ENCODE results near the gene PDE4B. TPM values are rescaled to one million over a fixed set of nuclear protein-coding genes. Genes with fewer than 3 reads are reported as not detected.

Gene PDE4B
- total RNA-seq, 1 donor from 2014 or later: 18.6 TPM

DNA sequence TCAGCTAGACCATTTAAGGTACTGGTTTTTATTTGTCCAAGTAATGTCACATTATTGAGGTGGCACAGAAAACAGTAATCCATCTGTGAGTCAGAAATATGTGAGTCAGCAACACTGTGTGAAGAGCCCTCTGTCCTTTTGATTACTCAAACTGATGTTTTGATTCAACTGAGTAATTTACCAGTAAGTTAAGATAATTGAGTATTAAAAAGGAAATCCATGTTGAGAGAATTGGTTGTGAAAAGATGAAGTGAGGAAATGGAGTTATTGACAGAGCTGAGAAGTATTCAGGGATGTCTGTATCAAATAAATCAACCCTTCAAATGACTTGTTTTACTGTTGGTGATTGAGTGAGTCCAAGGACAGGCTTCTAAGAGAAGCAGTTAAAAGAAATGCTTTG lies 438.5 kb downstream of the PDE4B start:
- no peak for DNase-seq (ENCODE audit: low spot score)

DNA sequence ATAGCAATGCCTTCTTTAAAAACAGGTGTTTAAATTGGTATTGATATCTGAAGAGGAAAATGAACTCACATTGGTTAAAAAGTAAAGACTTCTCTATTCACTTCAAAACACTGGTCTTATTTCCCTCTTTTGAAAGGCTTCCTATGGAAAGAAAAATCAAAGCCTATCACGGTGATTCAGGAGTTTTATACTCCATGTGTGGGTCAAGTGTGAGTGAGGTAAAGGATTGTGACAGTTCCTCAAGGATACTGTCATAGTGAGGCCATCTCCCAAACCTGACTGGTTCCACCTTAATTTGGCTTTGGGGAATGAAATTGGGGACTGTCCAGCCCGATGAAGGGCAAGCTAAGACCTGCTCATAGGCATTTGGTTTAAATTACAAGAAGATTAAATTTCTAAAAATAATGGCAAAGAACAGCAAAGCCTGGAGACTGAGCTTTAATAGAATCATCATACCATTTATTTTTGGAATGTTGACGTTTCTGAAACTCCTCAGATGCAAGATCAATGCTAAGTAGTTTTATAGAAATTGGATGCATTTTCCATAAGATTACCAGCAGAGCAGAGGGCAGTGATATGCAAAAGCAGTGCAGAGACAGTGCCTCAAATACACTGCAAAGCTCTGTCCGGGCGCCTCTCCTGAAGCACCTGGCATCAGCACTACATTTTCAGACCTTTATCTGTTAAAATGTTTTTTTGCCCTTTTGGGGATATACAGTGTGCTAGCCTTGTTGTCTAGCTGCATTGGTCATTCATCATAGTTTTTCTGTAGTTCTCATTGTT lies 439.2 kb downstream of the PDE4B start:
- no peak for DNase-seq (ENCODE audit: low spot score)

DNA sequence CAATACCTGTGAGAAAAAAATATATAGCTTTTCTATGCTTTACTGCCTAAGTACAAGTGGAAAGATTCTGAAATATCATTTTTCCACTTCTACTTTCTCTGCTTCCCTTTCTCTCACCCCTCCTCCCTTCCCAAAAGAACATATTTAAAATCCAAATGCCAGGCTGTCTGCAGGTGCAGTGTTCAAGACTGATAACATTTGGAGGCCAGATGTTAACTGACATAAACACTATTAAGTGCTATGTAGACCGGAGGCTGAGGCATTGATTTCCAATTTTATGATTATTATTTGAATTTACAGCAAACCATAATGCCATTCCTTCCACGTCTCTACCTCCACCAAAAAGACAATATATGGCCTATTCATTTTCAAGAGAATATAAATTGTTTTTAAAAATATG lies 444.3 kb downstream of the PDE4B start:
- DNase-seq (ENCODE audit: low spot score): no peak

DNA sequence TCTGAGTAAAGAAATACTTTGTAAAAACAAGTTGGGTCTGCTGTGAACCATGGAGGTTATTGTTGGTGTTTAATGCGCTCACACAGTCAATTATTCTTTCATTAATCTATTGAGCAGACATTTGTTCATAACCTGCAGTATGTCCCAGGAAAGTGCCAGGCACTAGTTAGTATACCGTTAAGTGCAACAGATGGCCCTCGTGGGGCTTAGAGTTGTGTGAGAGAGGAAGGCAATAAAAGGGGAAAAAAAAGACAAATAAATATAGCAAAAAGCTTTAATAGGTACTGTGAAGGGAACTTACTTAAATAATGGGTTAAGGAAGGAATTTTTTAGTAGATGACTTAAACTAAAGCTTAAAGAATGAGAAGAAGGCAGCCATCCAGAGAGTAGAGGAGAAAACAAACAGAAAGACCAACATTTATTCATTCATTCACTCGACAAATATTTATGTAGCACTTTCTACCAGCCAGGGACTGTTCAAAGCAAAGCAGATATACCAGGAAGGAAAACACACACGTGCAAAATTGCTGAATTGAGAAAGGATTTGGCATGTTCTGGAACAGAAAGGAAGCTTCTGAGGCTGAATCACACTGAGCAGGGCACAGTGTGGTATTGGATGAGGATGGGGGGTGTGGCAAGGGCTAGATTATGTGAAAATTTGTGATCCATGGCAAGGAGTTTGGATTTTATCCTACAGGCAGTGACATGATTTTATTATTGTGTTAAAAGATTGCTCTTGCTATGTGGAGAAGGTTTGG lies 445.2 kb downstream of the PDE4B start:
- DNase-seq (ENCODE audit: low spot score): no peak

DNA sequence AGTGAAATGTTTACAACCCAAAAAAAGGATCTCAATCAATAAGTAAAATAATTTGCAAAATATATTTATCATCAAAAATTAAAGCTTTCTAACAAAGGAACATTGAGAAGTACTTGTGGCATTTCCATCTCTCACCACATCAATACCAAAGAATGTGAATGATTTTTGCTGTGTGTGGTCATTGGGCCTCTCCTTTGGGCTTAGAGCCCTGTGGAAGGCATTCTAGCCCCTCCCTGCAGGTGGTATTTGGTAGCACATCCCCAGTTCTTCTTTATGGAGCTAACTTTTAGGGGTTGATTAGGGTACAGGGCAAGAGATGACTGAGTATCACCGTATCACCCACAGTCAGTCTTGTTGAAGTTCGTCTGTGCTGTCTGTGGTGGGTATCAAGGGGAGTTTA lies 447.1 kb downstream of the PDE4B start:
- no peak for DNase-seq (ENCODE audit: low spot score)

DNA sequence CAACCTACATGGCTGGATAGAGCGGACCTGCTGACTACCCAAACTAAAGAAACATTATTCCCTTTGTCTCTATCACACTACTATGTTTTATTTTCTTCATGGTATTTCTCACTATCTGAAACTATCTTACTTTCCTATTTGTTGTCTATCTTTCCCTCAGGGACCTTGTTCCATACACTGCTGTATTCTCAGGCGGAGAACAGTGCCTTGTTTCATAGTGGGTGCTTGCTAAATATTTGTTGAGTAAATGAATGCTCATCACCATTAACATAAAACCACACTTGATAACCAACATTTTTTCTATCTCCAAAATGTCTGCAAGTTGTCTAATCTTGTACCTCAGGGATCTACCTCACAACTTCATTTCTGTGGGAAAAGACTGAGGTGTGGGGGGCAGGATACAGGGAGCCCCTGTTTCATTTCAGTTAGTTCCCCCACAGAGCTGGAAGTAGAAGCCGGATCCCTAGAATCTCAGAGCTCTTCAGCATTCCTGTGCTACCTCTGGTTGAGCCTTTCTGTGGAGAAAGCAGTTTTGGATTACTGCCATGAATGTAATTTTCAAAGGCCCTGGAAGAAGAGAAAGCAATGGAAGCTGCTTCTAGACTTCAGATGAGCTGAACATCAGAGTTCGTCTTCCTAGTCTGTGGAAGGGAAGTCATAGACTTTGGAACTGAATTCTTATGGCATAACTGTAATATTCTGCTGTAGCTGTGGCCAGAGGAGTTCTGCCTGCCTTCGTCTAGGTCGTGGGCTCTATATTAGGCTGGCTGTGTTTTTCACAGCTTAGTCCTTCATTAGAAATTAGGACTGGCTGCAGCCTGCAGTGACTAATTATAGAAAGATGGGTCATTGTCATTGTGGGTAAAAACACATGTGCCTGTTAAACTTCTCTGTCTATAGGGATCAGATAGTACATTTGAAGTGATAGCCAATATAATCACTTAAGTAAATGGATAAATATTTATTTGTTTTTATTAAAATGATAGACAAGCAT lies 448.1 kb downstream of the PDE4B start:
- no peak for DNase-seq (ENCODE audit: low spot score)

DNA sequence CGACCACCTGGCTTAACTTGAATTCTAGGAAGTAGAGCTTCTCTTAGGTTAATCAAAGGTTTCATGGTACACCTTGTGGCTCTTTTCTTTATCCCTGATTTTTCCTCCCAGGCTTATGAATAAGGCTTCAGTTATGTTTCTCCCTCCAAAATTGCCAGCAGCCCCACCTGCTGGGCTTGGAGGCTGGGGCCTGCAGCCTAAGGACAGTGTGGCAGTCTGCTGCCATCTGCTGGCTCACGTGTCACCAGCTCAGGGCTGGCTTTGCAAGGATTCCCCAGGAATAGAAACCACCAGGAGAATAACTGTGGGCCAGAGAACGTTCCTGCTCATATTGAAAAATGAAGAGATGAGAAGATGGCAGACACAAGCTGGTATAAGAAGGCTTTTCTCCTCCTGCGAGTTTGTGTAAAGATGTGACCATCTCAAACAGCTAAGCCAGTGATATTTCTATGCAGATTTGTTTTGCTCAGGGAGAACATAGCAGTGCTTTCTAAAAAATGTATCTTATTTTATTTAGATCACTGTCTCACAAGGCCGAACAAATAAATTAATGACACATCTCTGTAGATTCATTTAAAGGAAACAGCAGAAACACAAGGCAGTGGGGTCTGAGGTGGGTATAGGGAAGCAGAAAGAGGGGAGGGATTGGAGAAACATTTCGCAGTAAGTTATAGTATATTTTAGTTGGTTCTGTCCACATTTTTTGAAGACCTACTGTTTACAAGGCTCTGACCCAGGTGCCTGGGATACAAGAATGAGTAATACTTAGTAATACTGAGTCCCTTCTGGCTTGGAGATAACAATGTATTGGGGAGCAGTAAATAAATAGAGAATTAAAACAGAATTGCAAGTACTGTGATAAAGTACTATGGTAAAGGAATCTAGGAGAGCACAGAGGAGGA lies 450.2 kb downstream of the PDE4B start:
- peak; percentile 89 for DNase-seq (ENCODE audit: low spot score)

DNA sequence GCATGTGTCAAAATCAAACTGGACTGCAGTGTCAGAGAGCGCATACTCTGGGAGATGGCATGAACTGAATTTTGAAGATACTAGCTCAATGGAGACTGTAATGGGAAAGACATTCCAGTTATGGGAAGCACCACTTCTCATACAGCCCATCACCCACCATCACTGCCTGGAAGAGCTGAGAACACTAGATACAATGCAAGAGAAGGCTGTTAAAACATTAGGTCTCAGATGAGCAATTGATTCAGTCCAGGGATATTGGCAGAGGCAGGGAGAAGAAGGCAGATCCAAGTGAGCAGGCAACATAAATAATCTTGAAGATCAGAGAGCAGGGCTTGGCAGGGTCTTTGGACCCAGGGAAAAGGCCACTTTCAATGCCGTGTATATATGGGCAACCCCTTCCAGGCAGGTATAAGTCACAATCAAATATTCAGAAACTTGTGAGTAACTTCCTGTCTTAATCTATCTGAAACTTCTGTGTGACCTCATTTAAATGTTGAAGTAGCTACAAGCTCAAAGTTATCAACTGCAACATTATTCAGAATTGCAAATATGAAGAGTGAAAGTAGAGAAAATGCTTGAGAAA lies 450.9 kb downstream of the PDE4B start:
- DNase-seq (ENCODE audit: low spot score): no peak

DNA sequence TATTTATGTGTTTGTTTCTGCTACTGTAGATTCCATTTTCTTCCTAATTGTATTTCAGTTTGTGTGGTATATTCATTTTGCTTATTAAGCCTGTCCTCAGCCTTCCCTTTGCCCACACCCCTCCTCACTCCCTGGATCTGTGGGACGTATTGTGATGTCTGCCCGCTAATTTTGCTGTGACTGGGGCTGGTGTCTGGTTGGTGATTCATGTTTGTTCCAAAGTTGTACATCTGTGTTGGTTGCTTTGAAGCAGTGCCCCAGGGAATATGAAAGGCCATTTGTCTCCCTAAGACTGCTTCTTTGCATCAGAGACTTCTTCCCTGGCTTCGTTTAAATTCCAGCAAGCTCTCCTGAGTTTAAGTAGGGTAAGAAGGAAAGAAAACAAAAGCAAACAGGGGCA lies 451.7 kb downstream of the PDE4B start:
- DNase-seq (ENCODE audit: low spot score): no peak

DNA sequence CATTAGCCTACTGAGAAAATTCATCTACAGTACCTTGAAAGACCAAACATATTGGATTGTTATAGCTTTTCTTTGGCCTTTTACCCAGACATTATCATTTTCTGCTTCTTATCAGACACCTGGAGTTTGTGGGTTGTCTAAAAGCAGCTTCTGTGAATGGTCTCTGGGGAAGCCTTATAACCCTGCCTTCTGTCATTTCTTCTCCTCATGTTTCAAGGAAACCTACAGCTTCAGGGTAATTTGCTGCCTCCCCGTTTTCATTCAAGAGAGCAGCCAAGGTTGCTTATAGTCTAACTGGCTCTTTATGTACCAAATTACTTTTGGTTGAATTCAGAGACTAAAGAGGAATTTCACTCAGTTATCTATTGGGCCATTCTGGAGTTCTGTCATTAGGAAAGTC lies 453.0 kb downstream of the PDE4B start:
- no peak for DNase-seq (ENCODE audit: low spot score)

DNA sequence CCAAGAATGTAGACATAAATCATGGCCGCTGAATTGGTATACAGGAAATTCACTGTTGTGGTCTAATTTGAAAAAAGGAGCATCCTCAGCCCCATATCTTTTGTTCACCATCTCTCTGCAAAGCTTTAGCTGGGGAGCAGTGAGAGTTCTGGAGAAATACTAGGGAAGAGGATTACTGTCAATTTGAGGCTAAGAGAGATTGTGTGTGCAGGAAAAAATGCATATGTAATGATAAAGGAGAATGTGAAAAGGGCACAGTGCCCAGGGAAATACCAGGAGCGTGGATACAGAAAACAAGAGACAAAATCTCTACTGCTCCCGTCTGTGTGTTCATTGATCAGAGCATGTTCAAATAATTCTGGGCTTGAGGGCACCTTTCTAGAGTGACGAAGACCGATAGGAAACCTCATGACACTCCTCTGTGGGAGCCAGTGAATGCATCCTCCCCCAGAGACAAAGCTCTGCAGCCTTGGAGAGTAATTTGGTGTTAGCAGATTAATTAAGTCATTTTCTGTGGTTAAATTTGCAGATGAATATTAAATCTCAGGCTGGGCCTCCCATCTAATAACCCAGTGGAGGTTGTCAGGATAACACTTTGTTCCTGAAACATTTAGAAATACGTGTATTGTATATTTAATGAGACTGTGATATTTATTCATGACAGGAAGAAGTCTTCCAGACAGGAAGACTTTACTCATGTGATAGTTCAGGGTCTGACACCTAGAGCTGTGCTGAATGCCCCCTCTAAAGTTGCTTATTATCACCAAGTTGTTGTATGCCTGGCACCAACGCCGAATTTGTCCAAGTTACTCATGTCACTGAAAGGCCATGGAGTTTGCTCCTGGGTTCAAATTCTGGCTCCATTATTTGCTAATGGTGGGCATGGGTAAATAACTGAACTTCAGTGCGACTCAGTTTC lies 453.9 kb downstream of the PDE4B start:
- no peak for DNase-seq (ENCODE audit: low spot score)

DNA sequence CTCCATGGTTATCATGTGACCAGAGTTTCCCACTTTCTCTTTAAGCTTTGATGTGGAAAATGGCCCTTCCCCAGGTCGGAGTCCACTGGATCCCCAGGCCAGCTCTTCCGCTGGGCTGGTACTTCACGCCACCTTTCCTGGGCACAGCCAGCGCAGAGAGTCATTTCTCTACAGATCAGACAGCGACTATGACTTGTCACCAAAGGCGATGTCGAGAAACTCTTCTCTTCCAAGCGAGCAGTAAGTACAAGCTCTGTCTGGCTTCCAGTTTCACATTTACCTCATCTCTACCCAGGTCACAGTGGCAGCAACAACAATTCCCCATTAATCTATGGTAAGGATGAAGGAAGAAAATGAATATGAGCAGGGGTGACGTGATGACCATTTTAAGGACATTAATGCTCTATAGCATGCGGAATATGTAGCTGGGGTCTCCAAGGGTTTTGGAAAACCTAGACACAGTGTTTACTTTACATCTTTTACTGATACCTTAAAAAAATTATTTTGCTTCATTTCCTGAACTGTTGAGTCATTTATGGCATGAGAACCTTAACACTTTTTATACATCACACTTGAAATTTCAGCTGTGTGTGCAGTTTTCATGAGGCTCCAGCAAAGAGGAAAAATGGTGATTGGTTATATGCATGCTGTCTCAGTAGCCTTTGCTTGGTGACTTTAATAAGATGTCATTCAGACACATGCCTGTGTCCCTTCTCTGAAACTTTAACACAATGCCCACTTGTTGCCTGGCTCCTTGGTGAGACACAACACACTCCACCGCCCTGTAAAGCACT lies 454.9 kb downstream of the PDE4B start:
- DNase-seq (ENCODE audit: low spot score): no peak

DNA sequence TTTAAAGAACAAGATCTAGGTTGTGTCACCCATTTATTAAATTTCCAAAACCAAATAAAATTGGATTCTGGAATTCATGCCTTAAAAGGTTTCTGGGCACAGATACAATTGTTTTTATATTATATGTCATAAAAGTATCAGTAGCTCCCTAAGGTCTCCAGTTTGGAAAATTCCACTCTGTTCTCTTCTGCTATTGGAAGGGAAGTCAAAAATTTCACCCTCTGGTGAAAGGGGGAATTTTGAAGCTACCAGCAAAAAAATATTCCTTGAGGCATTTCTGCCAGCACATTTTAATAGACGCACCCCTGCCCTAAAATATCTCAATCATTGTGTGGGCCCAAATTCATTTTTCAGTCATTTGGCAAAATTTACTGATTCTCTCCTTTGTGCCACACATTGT lies 455.6 kb downstream of the PDE4B start:
- DNase-seq (ENCODE audit: low spot score): no peak

DNA sequence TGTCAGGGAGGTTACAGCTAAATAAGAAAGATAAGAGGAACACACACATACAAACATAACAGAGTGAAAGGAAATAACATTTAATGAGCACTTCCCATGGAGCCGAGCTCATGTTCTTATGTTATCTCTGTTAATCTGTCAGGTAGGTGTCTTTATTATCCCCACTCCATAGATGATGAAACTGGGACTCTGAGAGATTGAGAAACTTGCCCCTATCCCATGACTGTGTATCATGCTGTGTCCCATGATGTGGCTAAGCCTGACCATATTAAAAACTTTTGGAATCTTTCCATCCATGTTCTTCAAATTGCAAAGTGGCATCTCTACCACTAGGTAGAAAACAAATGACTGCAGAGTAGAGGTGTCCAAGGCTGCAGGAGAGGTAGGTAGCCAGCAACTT lies 456.1 kb downstream of the PDE4B start:
- DNase-seq (ENCODE audit: low spot score): no peak

DNA sequence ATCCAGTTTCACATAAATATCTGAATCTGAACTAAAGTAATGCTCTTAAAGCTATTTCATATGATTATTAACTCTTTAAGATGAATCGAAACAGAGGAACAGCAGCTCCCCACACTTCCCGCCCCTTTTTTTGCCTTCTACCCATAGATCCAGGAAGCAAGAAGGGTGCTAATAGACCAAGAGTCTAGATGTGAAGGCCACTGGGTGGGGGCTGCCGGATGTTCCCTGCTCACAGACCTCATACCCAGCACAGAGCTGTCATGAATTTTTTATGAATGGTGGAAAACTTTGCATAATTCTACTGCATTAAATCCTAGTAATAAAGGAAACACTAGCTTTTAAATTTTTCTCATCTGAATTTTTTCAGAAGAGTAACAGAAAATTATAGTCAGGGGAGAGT lies 457.4 kb downstream of the PDE4B start:
- DNase-seq (ENCODE audit: low spot score): no peak

DNA sequence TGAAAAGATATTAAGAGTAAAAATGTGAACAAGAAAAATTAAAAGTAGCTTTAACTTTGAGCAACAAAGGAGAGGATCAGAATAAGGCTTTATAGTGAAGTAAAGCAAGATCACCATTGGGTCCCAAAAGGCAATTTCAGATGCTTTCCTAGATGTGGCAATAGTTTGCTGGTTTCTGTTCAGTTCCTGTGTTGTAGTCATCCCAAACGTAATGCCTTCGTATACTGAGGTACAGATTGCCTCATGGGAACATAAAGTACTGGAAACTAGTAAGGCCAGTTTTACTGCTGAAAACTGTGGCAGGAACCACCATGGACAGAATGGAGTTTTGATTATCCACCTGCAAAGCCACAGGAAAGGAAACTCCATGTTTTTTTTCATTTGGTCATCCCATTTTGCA lies 457.8 kb downstream of the PDE4B start:
- no peak for DNase-seq (ENCODE audit: low spot score)

DNA sequence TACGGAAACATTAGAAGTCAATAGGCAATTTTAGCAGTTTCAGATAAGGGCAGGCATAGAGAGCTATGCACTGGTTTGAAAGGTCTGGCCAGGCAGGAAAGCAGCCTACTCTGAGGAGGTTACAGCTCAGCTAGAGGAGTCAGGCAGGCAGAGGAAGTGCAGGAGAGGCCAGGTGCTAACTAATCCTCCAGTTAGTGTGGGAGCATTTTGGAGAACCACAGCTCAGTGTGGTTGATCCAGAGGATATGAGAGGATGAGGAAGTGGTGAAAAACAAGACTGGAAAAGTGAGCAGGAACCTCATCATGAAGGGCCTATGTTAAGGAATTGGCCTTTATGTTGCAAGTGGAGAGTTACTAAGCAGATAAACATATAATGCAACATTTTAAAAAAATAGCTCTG lies 458.9 kb downstream of the PDE4B start:
- DNase-seq (ENCODE audit: low spot score): no peak

DNA sequence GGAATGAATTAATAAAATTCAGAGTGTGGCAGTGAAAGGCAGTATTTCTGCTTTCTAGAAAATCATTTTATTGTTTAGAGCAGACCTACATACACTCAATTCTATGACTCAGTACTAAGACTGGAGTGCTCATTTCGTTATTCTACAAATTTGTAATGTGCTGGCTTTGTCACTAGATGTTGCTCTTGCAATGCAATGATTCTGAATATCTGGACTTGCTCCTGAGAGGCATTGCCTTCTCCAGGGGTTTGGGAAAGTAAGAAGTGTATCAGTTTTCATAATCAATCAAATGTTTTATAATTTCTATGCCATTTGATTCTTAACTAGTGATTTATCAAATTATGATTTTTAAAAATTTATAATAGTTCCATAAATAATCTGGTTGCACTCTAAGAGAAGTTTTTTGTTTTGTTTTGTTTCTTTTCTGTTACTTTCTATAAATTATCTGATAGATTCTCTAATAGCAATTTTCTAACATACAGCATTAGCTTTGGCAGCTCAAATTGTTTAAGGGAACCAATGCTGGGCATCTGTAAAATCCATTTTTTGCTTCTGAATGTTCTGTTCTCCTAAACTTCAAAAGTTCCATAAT lies 460.7 kb downstream of the PDE4B start:
- DNase-seq (ENCODE audit: low spot score): no peak
